OCI-LY3 (cell line): Measurements from ENCODE around the gene EXPH5.

Experiments
- H2AFZ ChIP-seq: fragments of 200-600, 300-600 bp; shearing (Covaris generic); 2 replicates; pipeline ENCODE4 v1.6.0; 2014; ENCODE audit warnings: antibody characterized with exemption, low read depth, low read length
- H3K27ac ChIP-seq: fragments of 200-600, 300-600 bp; sonication (generic); 2 replicates; pipeline ENCODE4 v1.5.1; 2014; ENCODE audit warnings: mild to moderate bottlenecking, low read length, moderate library complexity, mixed read lengths
- H3K27me3 ChIP-seq: fragments of 200-600, 300-600 bp; sonication (generic); 2 replicates; pipeline ENCODE4 v1.6.1; 2014; ENCODE audit warnings: low read depth, low read length, mixed read lengths
- H3K36me3 ChIP-seq: fragments of 200-600, 300-600 bp; sonication (generic); replicated peaks from 2 replicates; pipeline ENCODE3; 2014; ENCODE audit warnings: low read depth, low read length, mixed read lengths
- H3K4me1 ChIP-seq: fragments of 300-600, 200-600 bp; sonication (generic); 2 replicates; pipeline ENCODE4 v1.6.1; 2014; ENCODE audit warnings: low read length, mixed read lengths
- H3K4me2 ChIP-seq: fragments of 200-600, 300-600 bp; sonication (generic); 2 replicates; pipeline ENCODE4 v1.6.1; 2014; ENCODE audit warnings: low read length, mixed read lengths
- H3K4me3 ChIP-seq: fragments of 300-600, 200-600 bp; sonication (generic); 2 replicates; pipeline ENCODE4 v1.5.1; 2014; ENCODE audit warnings: antibody characterized with exemption, mild to moderate bottlenecking, low read length, moderate library complexity
- H3K79me2 ChIP-seq: fragments of 300-600, 200-600 bp; shearing (Covaris generic); 2 replicates; pipeline ENCODE4 v1.6.1; 2014; ENCODE audit warnings: mild to moderate bottlenecking, low read length, mixed read lengths
- H3K9ac ChIP-seq: fragments of 300-600, 200-600 bp; shearing (Covaris generic); 2 replicates; pipeline ENCODE4 v1.6.0; 2014; ENCODE audit warnings: mild to moderate bottlenecking, low read length, moderate library complexity
- H3K9me3 ChIP-seq: fragments of 200-600, 300-600 bp; shearing (Covaris generic); 2 replicates; pipeline ENCODE4 v1.6.1; 2014; ENCODE audit warnings: low read length, mixed read lengths; ENCODE audit not compliant: insufficient read depth
- H4K20me1 ChIP-seq: fragments of 200-600, 300-600 bp; sonication (generic); 2 replicates; pipeline ENCODE4 v1.6.1; 2016; ENCODE audit warnings: low read length, mixed read lengths; ENCODE audit not compliant: insufficient read depth
- EZH2phosphoT487 ChIP-seq: fragments of 200-600 bp; shearing (Covaris generic); IDR thresholded peaks from 2 replicates; pipeline ENCODE4 v1.6.1; 2018; ENCODE audit warnings: antibody characterized with exemption, mixed run types, low read depth
- TF ChIP-seq, protein P1 (sequence below): fragments of 200-600, 300-600 bp; sonication (generic); IDR thresholded peaks from 2 replicates; pipeline ENCODE4 v1.5.1; 2014; ENCODE audit warnings: antibody characterized with exemption, low read length, low read depth

The EXPH5 gene

GRCh38 chr11:108628326-108628725, 34.8 kb upstream of the EXPH5 start:
- TF ChIP-seq, protein P1, sequence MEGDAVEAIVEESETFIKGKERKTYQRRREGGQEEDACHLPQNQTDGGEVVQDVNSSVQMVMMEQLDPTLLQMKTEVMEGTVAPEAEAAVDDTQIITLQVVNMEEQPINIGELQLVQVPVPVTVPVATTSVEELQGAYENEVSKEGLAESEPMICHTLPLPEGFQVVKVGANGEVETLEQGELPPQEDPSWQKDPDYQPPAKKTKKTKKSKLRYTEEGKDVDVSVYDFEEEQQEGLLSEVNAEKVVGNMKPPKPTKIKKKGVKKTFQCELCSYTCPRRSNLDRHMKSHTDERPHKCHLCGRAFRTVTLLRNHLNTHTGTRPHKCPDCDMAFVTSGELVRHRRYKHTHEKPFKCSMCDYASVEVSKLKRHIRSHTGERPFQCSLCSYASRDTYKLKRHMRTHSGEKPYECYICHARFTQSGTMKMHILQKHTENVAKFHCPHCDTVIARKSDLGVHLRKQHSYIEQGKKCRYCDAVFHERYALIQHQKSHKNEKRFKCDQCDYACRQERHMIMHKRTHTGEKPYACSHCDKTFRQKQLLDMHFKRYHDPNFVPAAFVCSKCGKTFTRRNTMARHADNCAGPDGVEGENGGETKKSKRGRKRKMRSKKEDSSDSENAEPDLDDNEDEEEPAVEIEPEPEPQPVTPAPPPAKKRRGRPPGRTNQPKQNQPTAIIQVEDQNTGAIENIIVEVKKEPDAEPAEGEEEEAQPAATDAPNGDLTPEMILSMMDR: no peak
- TF ChIP-seq EZH2phosphoT487: no peak
- no peak overlapping the region for H3K27ac ChIP-seq
- H3K4me2 ChIP-seq: no peak overlapping the region
- no peak overlapping the region for H3K4me3 ChIP-seq
- H3K27me3 ChIP-seq: no peaks in the 10 kb centered on the region
- H2AFZ ChIP-seq: no peak overlapping the region
- no peaks in the 10 kb centered on the region for H3K79me2 ChIP-seq
- H3K9ac ChIP-seq: no peak overlapping the region
- no peaks in the 10 kb centered on the region for H4K20me1 ChIP-seq
- no peaks in the 10 kb centered on the region for H3K36me3 ChIP-seq
- H3K9me3 ChIP-seq: no peaks in the 10 kb centered on the region
- H3K4me1 ChIP-seq: no peaks in the 10 kb centered on the region

DNA sequence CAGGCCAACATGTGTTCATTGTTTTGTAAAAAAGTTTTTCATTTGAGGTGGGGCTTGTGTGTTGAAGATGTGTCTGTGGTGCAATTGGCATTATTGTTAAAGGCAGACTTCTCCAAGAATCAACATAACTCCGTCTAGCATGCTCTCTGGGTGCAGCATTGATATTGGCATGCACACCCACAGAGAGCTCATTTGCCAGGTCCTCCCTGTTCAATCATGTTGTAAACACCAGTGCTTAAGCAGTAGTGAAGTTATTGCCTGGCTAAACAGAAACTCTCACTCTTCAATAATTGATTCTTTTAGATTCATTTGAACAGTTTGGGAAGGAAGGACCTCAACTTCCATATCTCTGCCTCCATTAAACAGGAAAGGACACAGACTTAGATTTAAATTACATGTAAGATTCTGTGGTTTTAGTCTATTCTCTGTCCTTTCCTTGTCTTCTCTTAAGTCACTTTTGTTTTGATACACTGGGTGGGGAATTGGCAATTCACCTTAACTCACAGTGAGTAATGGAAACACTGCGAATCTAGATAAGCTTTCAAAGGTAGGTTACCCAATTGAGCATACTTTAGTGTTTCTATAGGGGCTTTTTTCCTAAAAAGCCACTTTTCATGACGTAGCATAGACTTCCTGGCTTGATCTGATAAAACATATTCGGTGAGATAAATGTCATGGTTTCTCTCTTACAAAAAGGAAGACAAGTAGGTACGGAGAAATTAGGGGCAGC, 30.8 kb upstream of the EXPH5 start:
- TF ChIP-seq EZH2phosphoT487: no peak
- TF ChIP-seq, protein P1: no peak
- Histone ChIP-seq H3K9me3 (no peaks in the 10 kb centered on the region), H2AFZ (no peak overlapping the region)

DNA sequence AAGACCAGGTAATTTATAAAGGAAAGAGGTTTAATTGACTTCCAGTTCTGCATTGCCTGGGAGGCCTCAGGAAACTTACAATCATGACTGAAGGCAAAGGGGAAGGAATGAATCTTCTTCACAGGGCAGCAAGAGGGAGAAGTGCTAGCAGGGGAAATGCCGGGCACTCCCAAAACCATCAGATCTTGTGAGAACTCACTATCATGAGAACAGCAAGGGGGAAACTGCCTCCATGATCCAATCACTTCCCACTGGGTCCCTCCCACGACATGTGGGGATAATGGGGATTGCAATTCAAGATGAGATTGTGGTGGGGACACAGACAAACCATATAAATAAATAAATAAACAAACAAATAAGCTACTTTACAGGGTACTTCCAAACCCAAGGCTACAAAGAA, 28.8 kb upstream of the EXPH5 start:
- no peaks in the 10 kb centered on the region for H3K36me3 ChIP-seq
- TF ChIP-seq, protein P1: no peak
- TF ChIP-seq EZH2phosphoT487: no peak
- H3K4me3 ChIP-seq: no peak overlapping the region
- no peak overlapping the region for H3K4me2 ChIP-seq
- no peak overlapping the region for H2AFZ ChIP-seq
- H3K79me2 ChIP-seq: no peaks in the 10 kb centered on the region
- H3K9ac ChIP-seq: no peak overlapping the region
- H4K20me1 ChIP-seq: no peaks in the 10 kb centered on the region
- peaks cover 26% of the 10 kb centered on the region for H3K4me1 ChIP-seq
- no peaks in the 10 kb centered on the region for H3K9me3 ChIP-seq
- H3K27ac ChIP-seq: no peak overlapping the region
- H3K27me3 ChIP-seq: peaks cover 14% of the 10 kb centered on the region; the same call in 1 of the 2 replicates

More for the DNA sequence above, 30.8 kb upstream of the EXPH5 start:
- H3K27ac ChIP-seq: no peak overlapping the region
- H3K9ac ChIP-seq: no peak overlapping the region
- H3K79me2 ChIP-seq: no peaks in the 10 kb centered on the region
- 0 out of 2 replicates have a peak, but pooled peaks cover 6% of the 10 kb centered on the region for H3K27me3 ChIP-seq
- H3K4me2 ChIP-seq: no peak overlapping the region
- peaks cover 26% of the 10 kb centered on the region for H3K4me1 ChIP-seq
- no peaks in the 10 kb centered on the region for H3K36me3 ChIP-seq
- H4K20me1 ChIP-seq: no peaks in the 10 kb centered on the region
- H3K4me3 ChIP-seq: no peak overlapping the region

- Histone ChIP-seq H3K9me3 (no peaks in the 10 kb centered on the region), H4K20me1 (no peaks in the 10 kb centered on the region), H3K27me3 (peaks cover 14% of the 10 kb centered on the region; the same call in 1 of the 2 replicates), H3K36me3 (no peaks in the 10 kb centered on the region), H3K4me1 (peaks cover 26% of the 10 kb centered on the region), H3K4me3 (peak overlapping the region; percentile 60), H3K9ac (no peak overlapping the region), H3K79me2 (no peaks in the 10 kb centered on the region), H3K4me2 (peak overlapping the region; percentile 79), H3K27ac (peak overlapping the region; percentile 48), H2AFZ (no peak overlapping the region)
- no peak for TF ChIP-seq EZH2phosphoT487
- TF ChIP-seq, protein P1: no peak
Observed at GRCh38 chr11:108620958-108621772, 27.6 kb upstream of the EXPH5 start.
